Activated CD4-positive, alpha-beta T cell treated with anti-CD3 and anti-CD28 coated beads, Interleukin-2, Interleukin-4, amounts not matched to agents 100 ng/mL and 50 ng/mL, durations not matched to agents 16 hours and 8 hours (primary cell): ENCODE measurements around the gene RGS14.
"Not testable (repeated sequence)": the region's sequence is repeated elsewhere in the genome, so short reads cannot be mapped to it uniquely, and the experiment has no call there.

Source experiments
- DNase-seq: peaks from one replicate; pipeline ENCODE4 v3.0.0-alpha.2; 2020; ENCODE audit warnings: low spot score

The RGS14 gene

GRCh38 chr5:177364159-177364962 is 6.6 kb downstream of the RGS14 start:
- DNase-seq, result peak; percentile 82

- no peak for DNase-seq
Measured at GRCh38 chr5:177365845-177366527, 8.3 kb downstream of the RGS14 start.

GRCh38 chr5:177366528-177367322 is 9.0 kb downstream of the RGS14 start:
- no peak for DNase-seq

DNA sequence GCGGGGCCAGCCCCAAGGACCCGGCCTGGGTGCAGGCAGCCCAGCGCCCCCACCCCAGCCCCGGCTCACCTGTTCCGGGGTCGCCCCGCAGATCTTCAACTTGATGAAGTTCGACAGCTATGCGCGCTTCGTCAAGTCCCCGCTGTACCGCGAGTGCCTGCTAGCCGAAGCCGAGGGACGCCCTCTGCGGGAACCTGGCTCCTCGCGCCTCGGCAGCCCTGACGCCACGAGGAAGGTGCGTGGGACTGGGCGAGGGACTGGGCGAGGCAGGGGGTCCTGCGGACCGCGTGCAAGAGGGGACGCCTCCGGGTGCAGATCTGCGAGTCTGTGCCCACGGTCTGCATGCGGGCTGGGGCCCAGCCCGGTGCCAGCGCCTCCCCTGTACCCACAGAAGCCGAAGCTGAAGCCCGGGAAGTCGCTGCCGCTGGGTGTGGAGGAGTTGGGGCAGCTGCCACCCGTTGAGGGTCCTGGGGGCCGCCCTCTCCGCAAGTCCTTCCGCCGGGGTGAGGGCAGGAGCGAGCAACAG is 9.7 kb downstream of the RGS14 start:
- DNase-seq, result no peak

DNA sequence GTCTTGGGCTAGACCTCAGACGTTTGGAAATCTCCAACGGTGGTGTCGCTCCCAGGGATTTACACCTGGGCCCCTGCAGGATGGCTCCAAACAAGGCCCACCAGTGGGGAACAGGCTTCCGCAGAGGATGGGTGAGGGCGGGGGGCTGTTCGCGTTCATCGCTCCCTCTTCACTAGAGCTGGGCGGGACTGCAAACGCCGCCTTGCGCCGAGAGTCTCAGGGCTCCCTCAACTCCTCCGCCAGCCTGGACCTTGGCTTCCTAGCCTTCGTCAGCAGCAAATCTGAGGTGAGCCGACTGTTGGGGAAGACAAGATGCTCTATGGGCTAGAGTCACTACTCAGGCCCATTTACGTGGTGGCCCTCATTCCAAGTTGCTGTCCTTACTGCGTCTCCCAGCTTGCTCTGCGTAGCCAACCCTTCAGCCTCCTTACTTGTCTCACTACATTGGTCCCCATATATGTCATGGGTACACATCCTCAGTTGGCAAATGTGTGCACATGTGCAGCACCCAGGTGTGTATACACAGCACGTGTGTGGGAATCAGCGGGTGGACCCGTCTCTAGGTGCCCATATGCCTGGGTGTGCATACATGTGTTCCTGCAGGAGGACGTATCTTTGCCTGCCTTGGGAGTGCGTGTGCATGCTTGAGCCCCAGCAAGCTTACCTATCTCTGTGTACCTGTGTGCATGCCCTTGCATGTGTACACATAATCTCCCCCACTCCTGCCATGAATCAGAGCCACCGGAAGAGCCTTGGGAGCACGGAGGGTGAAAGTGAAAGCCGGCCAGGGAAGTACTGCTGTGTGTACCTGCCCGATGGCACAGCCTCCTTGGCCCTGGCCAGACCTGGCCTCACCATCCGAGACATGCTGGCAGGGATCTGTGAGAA is 10.5 kb downstream of the RGS14 start:
- no peak for DNase-seq

DNA sequence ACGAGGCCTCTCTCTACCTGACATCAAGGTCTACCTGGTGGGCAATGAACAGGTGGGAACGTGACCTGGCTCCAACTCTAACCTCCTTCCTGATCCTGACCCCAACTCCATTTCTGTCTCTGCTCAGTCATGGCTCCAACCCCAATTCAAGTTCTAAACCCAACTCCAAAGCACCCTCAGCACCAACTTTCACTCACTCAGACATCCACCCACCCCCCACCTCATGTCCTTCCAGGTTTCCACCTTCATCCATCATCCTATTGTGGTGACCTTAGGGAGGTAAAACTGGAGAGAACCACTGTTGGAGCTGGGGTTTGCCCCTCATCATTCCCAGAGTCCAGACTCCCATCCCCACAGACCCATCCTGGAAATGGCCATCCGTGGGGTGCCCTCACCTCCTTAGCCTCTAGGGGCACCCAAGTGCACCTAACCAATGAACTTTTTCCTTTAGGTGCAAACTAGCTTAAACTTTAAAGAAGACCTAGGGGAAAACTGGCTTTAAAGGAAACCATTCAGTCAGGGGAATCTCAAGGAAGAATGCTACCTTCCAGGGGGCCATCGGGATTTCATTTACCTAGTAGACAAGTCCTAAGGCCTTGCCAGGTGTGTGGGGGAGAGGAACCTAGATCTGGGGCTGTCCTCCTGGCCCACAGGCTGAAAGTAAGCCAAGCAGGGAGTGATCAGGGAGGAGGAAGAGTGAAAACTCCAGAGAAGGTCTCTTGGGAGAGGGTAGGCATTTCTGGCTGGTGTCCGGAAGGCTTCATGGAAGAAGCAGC is 11.3 kb downstream of the RGS14 start:
- peak; percentile 25 for DNase-seq

GRCh38 chr5:177369645-177370440 is 12.1 kb downstream of the RGS14 start:
- DNase-seq, result no peak

- DNase-seq, result peak; percentile 66
Measured at GRCh38 chr5:177370488-177371119, 12.9 kb downstream of the RGS14 start.

GRCh38 chr5:177371120-177372033 is 13.7 kb downstream of the RGS14 start:
- DNase-seq, result no peak

DNA sequence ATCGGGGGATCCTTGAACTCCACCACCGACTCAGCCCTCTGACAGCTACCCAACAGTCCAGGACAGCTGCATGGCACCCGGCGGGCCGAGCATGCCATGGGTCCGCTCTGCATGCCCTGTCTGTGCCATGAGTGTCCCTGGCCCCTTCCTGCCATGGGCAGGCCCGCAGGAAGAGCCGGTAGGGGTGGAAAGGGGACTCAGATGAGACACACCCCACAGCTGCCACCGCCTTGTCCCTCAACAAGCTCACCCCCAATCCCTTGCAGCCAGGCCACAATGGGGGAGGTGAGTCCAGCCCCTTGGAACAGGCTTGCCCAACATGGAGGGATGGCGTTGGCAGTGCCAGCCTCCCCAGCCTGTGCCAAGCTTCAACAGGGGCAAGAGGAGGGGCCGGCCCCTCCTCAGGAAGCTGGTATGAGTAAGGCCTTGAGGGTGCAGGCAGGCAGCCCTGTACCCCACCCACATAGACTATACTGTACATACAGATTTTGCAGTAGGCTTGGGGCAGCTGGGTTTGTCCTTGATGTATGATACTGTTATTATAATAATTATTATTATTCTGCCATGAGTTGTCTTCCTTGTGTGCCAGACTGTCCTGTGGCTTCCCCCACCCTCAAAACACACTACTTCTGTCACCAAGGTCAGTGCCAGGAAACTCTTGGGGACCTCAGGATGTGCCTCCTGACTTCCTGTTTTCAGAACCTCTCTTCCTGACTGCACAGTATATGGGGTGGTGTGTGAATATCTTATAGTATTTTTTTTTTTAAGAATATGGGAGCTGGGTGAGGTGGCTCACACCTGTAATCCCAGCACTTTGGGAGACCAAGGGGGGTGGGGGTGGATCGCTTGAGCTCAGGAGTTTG is 14.5 kb downstream of the RGS14 start:
- peak; percentile 50 for DNase-seq

DNA sequence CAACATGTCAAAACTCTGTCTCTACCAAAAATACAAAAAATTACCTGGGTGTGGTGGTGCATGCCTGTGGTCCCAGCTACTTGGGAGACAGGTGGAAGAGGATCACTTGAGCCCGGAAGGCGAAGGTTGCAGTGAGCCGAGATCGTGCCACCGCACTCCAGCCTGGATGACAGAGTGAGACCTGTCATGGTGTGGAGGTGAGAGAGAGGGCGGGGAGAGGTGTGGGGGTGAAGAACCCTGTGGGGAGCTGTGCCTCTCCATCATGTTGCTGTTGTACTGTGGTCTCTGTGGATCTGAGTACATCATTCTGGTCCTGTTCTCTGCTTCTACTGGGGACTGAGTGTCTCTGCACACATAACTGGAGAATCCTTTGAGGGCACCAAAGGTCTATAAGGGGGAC is 15.2 kb downstream of the RGS14 start:
- no peak for DNase-seq

DNA sequence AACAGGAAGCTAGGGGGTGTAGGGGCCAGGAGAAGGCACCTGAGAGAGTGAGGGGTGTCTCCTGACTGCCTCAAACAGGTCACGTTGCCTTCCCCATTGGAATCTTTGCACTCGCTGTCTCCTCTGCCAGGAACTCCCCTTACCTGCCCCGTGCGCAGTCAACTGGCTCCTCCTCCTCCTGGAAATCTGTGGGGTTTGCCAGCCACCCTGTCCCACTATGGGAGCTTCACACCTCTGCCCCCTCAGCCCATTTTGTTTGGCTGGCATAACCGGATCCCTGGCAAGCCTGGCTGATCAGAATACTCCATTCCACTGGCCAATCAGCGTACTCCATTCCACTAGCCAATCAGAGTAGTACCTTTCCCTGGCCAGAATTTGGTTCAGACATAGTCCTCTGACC is 16.1 kb downstream of the RGS14 start:
- no peak for DNase-seq

DNA sequence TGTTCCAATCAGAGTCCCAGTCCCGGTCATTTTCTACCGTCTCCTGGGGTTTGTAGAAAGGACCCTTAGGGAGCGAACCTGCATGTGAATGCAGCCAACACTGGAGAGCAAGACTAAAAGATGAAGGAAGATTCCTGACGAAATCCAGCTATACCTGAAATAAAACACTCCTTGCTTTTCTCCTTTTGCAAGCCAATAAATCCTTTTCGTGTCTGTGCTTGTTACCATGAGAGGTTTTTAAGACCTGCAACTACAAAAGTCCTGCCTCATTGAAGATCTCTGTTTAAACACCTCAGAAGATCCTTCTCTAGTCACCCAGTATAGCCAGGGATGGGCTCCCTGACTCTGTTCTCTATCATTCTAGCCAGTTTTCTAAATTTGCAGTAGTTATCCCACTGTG is 16.5 kb downstream of the RGS14 start:
- no peak for DNase-seq

- not testable (repeated sequence) for DNase-seq
Measured at GRCh38 chr5:177375516-177375915, 17.8 kb downstream of the RGS14 start.

DNA sequence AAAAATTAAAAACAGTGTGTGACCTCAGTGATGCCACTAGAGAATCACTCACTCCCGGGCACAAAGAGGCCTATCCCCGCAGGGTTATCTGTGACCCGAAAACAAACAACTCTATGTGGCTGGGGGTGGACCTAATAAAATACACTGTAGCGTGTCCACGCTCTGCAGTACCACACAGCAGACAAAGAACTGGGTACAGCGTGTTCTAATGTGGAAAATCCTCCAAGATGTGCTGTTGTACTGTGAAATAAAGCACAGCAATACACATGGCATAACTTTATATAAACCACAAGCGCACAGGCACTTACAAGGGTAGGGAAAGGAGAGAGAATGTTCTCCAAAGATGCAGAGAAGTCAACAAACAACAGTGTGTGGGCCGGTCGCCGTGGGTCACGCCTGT is 18.4 kb downstream of the RGS14 start:
- DNase-seq, result no peak

DNA sequence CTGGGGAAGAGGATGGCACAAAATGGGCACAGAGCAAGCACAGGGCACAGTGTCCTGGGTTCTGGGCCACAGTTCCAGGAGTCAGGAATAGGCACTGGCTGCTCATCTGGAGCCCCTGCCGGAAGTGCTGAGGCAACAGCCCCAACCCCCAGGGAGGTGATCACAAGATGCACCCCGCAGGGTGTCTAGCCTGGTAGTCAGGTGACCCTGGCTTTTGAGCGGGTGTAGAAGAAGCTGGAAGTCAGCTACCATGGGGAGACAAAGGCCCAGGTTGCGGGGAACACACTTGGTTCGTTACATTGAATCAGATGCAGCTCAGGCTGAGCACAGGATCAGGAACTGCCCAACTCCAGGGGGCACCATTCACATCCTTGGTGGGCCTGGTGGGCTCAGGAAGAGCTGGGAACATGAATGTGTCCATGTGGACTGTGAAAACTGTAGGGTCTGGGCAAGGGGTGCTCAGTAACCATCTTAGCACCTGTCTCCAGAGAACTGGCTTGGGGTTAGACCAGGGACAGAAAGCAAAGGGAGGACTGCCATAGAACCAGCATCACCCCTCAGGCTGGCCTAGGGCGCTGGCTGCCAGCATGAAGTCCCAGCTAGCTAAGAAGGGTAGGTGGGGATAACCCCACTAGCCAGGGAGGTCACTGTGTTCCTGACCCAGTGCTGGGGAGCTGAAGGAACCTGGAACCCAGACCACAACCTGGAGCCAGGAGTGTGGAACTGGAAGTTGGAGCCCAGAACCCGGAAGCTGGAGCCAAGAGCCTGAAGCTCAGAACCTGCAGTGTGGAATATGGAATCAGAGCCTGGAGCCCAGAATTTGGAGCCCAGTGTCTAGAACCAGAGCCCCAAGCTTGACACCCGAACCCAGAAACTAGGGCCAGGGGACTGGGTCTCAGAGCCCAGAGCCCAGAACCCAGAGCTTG is 20.4 kb downstream of the RGS14 start:
- DNase-seq, result no peak
